HG03565 (cell line): Measurements from ENCODE around the gene CRISPLD2.
"Not testable (repeated sequence)": the region's sequence is repeated elsewhere in the genome, so short reads cannot be mapped to it uniquely, and the experiment has no call there.

Experiments
- ATAC-seq: cut with Tn5 transposase; IDR thresholded peaks from one replicate; pipeline ENCODE4 v1.9.1; 2021; ENCODE audit warnings: mild to moderate bottlenecking, moderate library complexity; ENCODE audit not compliant: unreplicated experiment

CRISPLD2 gene

DNA sequence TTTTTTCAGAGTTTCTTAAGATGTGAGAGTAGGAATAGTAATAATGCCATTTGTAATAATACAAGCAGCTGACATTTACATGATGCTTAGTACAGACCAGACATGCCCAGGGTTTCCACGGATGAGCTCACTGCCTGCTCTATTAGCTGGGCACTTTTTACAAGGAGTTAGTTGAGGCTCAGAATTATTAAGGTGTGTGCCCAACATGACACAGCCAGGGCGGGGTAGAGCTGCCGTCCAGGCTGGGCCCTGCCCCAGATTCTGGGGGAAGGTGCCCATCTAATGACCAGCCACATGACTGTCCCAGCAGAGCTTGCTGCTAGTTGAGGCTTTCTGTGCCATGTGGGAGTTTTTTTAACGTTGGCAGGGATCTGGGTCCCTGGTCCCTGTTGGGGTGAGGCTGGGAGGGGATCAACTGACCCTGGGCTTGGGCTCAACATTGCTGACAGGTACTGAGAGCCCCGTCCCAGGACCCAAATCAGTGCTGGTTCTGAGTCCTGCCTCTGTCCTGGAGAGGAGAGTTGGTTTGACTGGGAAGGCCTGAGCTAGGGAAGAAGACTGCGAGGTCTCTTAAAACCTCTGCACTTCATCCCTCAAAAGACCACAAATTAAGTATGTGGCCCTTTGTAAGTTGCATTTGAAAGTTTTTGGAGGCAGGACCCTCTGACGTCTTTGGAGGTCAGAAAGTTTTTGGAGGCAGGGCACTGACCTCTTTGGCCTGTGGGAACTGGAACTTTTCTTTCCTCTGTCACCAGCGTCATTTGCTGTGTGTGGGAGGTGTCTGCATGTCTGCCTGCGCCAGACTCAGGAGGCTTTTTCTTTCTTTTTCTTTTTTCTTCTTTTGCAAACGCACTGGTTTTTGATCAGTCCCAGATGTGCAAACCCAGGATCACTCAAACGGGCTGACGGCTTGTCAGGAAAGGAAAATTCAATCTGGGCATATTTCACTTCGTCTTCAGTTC is 2.2 kb downstream of the CRISPLD2 start:
- ATAC-seq: no peak

- no peak for ATAC-seq
Observed at GRCh38 chr16:84822990-84823389, 3.2 kb downstream of the CRISPLD2 start.

DNA sequence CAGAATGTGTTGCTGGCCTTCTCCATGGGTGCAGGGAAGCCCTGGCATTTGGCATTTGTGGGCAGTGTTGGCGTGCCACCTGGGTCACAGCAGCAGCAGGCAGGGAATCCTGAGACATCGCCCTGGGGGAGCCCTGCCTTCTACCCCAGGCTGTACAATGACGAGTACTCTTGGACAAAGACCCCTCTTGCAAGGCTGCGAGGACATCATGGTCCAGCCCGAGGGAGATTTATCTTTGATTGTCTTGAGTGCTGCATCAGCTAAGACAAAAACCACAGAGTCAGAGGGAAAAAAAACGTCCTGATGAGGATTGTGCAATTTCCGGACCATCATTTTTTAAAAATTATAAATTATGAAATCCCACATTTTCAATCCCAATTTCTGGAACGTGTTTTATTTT is 3.7 kb downstream of the CRISPLD2 start:
- ATAC-seq: no peak

DNA sequence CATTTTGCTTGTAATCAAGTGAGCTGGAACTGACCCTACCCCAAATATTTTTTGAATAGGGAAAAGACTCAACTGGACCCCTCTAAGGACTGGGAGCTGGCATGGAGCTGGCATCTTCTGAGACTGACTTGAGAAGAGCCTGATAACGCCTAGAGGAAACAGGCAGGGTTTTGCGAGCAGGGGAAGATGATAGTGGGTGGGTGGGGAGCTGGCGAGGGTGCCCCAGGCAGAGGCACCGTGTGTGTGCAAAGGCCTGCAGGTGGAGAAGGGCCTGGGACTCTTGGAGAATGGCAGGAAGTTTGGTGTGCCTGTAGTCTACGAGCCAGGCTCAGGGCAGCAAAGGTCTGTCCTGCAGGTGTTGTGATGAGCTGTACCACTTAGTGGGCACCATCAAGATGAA is 4.1 kb downstream of the CRISPLD2 start:
- ATAC-seq: no peak

DNA sequence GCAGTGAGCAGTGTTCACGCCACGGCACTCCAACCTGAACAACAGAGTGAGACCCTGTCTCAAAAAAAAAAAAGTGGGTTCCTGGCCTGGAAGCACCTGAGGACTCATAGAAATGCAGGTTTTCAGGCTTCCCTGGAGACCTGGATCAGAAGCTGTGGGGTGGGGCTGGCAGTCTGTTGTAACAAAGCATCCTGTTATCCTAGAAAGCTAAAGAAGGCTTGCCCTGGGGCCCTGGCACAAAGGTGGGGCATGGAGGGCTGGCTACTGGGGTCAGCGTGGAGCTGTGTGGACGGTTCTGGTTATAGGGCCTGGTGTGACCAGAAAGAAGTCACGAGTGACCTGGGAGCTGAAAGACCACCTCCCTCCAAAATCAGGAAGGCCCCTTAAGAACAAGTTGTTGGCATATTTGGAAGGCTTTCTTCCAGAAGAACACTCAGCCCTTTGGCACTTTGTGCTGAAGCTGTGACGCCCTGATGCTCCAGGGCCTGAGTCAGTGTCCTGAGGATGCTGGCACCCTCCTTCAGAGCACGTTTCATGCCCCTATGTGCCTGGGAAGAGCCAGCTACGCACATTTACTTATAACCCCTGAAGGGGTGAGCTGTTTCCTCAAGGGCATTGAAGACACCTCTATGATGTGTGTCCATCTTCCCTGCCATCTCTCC is 6.2 kb downstream of the CRISPLD2 start:
- no peak for ATAC-seq

GRCh38 chr16:84826558-84826941 is 6.8 kb downstream of the CRISPLD2 start:
- ATAC-seq: no peak

GRCh38 chr16:84827131-84827574 is 7.4 kb downstream of the CRISPLD2 start:
- no peak for ATAC-seq

GRCh38 chr16:84827897-84828296 is 8.1 kb downstream of the CRISPLD2 start:
- ATAC-seq: no peak

DNA sequence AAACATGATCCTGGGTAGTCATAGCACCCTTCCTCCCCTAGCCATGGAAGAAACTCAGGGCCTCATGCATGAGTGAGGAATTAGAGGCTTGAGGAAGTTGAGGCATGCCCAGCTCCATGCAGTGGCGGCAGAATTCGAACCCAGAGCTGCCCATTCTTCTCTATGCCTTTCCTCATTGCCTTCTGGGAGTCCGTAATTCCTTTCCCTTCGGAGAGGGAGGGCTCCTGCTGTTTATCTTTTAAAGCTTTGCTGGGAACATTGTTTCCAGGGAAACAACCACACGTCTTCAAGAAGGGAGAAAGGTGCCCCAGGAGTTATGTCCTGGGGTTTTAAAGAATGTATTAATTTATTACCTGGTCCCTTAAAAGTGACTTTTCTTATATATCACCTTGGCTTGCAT is 8.5 kb downstream of the CRISPLD2 start:
- no peak for ATAC-seq

DNA sequence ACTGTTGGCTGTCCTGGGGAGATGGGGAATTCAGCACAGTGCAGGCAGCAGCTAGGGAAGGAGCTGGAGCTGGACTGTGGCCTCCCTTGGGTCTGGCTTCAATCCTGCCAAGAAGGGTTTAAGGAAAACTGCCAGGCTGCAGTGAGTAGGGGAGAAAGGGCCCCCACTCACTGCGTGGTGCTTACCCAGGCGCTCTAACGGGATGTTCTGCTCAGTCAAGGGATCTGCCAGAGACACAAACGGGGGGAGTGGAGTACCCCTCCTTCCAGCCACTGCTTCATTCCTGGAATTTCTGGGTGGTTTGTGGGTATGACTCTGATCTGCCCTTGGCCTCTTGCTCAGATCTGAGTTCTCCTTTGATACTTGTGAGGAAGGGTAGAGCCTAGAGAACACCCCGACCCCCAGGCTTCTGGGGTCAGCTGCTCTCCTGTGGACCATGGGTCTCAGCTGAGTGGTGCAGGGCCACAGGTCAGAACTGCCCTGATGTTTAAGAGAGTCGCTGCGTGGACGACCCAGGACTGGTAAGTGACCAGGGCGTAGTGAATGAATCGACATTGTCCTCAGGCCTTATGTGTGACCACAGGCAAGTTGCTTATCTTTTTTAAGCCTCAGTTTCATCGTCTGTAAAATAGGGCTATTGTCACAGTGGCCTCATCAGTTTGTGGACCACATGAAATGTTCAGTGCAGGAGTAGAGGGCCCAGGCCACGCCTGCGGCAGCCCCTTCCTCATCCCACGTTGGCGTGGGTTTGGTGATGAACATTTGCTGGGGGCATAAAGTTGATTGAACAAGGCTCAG is 9.6 kb downstream of the CRISPLD2 start:
- no peak for ATAC-seq

DNA sequence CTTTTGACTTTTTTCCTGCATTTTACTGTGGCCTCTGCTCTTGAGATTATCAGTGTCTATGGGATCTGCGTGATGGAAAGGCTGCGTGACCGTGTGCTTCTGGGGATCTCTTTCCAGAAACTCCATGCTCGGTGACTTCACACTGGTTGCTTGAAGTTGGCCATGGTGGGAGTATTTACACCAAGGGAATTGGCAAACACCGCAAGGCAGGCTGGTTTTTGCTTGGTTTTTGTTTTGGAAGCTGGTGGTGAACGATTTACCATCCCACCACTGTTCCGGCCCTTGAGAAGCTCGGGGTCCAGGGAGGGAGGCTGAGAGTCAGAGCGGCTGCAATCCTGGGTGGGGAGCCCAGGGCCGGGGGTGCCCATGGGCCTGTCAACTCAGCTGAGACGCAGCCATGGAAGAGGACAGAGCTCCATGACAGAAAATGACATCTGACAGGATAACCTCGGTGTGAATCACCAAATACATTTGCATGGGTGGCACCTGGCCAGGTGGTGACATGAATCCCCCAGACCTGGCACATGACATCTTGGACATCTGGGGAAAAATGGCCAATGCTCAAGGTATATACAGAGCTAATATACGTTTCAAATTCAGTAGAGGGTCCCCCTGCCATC is 11.1 kb downstream of the CRISPLD2 start:
- ATAC-seq: no peak

DNA sequence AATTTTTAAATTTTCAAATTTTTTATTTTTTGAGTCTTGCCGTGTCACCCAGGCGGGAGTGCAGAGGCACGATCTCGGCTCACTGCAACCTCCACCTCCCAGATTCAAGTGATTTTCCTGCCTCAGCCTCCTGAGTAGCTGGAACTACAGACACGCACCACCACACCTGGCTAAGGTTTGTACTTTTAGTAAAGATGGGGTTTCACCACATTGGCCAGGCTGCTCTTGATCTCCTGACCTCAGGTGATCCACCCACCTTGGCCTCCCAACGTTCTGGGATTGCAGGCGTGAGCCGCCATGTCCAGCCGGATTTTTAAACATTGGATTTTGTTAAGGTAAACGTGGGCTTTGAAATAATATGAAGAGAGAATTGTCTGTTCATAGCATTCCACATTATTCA is 11.9 kb downstream of the CRISPLD2 start:
- not testable (repeated sequence) for ATAC-seq

DNA sequence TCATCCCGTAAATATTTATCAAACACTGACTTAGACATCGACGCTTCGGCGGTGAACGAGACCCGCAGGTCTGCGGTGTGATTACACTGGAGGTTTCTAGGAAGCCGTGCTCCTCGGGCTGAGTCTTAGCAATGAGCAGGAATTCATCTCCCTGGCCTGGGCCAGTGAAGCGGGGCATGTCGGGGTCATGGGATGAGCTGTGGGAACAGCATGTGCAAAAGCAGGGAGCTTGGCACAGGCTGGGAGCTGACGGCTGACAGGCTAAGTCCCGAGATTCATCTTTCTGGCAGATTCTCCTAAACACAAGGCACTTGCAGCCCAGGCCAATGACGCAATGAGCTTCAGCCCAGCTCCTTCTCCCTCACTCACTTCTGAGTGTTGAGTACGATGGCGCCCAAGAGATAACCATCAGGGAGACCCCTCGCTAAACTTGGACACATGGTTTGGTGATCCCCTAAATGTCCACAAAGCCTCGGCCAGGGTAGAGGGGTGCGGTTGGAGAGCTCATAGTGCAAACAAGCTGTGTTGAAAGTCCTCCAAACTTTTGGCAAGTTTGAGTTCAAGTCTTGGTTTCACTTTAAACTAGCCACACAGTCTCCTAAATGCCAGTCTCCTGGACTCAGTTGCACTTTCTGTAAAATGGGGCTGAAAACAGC is 12.8 kb downstream of the CRISPLD2 start:
- no peak for ATAC-seq

- no peak for ATAC-seq
Observed at GRCh38 chr16:84833144-84833500, 13.3 kb downstream of the CRISPLD2 start.

DNA sequence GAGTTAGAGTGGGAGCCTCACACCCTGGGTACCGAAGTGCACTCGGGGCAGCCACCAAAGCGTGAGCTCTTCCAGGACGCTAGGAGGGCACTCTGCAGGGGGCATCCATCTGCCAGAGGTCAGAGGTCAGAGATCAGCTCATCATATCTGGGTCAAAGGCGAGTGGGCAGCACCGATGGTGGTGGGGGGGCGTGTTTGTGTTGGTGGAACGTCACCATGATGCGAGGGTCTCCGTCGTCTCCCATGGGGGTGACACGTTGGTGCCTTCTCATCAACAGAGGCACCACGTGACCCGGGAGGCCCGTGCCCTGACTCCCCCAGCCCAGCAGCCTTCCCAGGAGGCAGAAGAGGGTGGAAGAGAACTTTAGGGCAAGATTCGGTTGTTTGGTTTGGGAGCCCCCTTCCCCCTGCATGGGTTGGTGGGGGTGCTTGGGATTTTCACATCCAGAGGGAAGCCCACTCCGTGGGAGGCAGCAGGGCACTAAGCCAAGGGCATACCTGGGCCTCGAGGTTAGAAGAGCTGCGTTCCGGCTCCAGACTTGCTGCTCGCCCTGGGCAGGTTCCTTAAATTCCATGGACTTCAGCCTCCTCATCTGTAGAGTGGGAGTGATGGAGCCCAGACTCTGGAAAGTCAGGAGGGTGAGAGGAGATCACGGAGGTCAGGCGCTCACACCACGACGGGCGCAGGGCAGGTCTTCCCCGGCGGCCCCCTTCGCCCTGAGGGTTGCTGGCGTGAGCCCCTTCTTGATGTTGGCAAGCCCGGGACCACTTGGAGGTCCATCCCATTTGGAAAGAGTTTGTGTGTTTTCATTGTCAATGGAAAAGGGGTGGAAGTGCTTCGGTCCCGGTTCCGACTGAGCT is 14.0 kb downstream of the CRISPLD2 start:
- no peak for ATAC-seq

- ATAC-seq: no peak
Observed at GRCh38 chr16:84834403-84834772, 14.6 kb downstream of the CRISPLD2 start.

GRCh38 chr16:84836234-84836647 is 16.5 kb downstream of the CRISPLD2 start:
- ATAC-seq: no peak

DNA sequence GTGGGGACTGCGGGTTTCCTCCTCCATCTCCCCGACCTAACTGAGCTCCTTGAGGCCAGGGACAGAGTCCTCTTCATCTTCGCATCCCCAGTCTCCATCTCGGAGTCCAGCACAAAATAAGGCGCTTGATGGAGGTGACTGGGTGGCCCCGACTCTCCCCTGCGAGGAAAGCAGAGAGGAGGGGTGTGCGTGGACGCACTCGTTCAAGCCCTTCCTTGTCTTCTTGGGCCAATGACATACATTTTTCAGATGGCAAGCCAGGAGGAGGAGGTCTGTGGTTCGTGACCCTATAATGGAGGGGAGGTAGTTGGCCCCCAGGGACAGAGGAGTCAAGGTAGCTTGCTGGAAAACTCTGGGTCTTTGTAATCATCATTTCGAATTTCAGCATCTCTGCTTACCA is 17.2 kb downstream of the CRISPLD2 start:
- no peak for ATAC-seq

DNA sequence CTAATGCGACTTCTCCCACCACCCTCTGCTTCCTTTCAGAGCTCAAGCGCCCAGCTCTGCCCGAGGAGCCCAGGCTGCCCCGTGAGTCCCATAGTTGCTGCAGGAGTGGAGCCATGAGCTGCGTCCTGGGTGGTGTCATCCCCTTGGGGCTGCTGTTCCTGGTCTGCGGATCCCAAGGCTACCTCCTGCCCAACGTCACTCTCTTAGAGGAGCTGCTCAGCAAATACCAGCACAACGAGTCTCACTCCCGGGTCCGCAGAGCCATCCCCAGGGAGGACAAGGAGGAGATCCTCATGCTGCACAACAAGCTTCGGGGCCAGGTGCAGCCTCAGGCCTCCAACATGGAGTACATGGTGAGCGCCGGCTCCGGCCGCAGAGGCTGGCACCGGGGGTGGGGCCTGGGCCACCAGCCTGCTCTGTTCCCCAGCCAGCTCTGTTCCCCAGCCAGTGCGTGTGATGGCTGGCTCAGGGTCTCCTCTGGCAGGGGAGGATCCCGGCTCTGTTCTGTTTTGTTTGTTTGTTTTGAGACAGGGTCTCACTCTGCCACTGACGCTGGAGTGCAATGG is 18.7 kb downstream of the CRISPLD2 start:
- ATAC-seq: no peak
